GM12878 (cell line): ENCODE results near the gene TUBGCP3. TPM values are rescaled to one million over a fixed set of nuclear protein-coding genes. Genes with fewer than 3 reads are reported as not detected.

ENCODE experiments used
- ATF7 ChIP-seq: fragments of 450-650 bp; IDR thresholded peaks from 2 replicates; pipeline ENCODE4 v1.6.1; 2016; ENCODE audit warnings: low read depth, mild to moderate bottlenecking
- CHD1 ChIP-seq: IDR thresholded peaks from 2 replicates; pipeline ENCODE4 v1.6.1; 2012; ENCODE audit warnings: low read depth, low read length, improper control_type of control experiment
- GABPA ChIP-seq: IDR thresholded peaks from 2 replicates; pipeline ENCODE4 v1.6.1; 2014; ENCODE audit warnings: antibody characterized with exemption, low read depth, mild to moderate bottlenecking, inconsistent platforms
- GATAD2B ChIP-seq: fragments of 450-650 bp; conservative IDR thresholded peaks from 2 replicates; pipeline ENCODE4 v1.6.1; 2017; ENCODE audit warnings: low read depth, mild to moderate bottlenecking, moderate library complexity
- JUND ChIP-seq: IDR thresholded peaks from 2 replicates; pipeline ENCODE4 v1.6.1; 2012; ENCODE audit warnings: low read depth, mild to moderate bottlenecking, low read length, improper control_type of control experiment, moderate library complexity
- POLR2AphosphoS5 ChIP-seq: IDR thresholded peaks from 2 replicates; pipeline ENCODE4 v1.6.1; 2011; ENCODE audit warnings: mild to moderate bottlenecking, low read length, inconsistent platforms
- POU2F2 ChIP-seq: IDR thresholded peaks from 3 replicates; pipeline ENCODE4 v1.6.1; 2011; ENCODE audit warnings: low read depth, mild to moderate bottlenecking, low read length, borderline replicate concordance
- SMAD1 ChIP-seq: fragments of 450-650 bp; IDR thresholded peaks from 2 replicates; pipeline ENCODE4 v1.6.1; 2018; ENCODE audit warnings: mild to moderate bottlenecking, low read depth; ENCODE audit not compliant: partially characterized antibody
- SMAD5 ChIP-seq: IDR thresholded peaks from 2 replicates; pipeline ENCODE4 v1.6.1; 2016; ENCODE audit warnings: antibody characterized with exemption, low read depth
- SRF ChIP-seq, 2 experiments: IDR thresholded peaks; 2 replicates each; pipeline ENCODE4 v1.6.1; 2011; ENCODE audit warnings: low read depth in 2 of 2, low read length in 2 of 2, mild to moderate bottlenecking in 1 of 2, moderate library complexity in 1 of 2
- TARDBP ChIP-seq: IDR thresholded peaks from 2 replicates; pipeline ENCODE4 v1.6.1; 2016; ENCODE audit warnings: borderline replicate concordance
- TCF3 ChIP-seq: IDR thresholded peaks from 2 replicates; pipeline ENCODE4 v1.6.1; 2012; ENCODE audit warnings: low read depth, mild to moderate bottlenecking, low read length, borderline replicate concordance; ENCODE audit not compliant: insufficient read depth
- YBX1 ChIP-seq: fragments of 450-650 bp; IDR thresholded peaks from 2 replicates; pipeline ENCODE4 v1.6.1; 2016; ENCODE audit warnings: antibody characterized with exemption
- ZNF207 ChIP-seq: fragments of 450-650 bp; IDR thresholded peaks from 2 replicates; pipeline ENCODE4 v1.6.1; 2014; ENCODE audit warnings: antibody characterized with exemption, mild to moderate bottlenecking, borderline replicate concordance
- ZSCAN29 ChIP-seq: fragments of 450-650 bp; IDR thresholded peaks from 2 replicates; pipeline ENCODE4 v1.6.1; 2017; ENCODE audit warnings: mild to moderate bottlenecking, moderate library complexity
- polyA plus RNA-seq, 11 experiments: library from polyadenylated mRNA; depleted of rRNA in 4 of 11; unstranded in 6 of 11; stranded (reverse) in 5 of 11; fragments of >200 nt; fragmentation: Nextera tagmentation in 4 of 11; fragmentation: Illumina TruSeq in 1 of 11; extraction: Ambion mirVana in 4 of 11; extraction: Trizol in 1 of 11; gene quantifications; 1 replicate in 1 of 11; 2 replicates in 10 of 11; pipeline versions ENCODE4 v1.2.1 to v1.2.3, GENCODE V29; 2011 to 2016; ENCODE audit warnings: inconsistent platforms in 2 of 11, missing spikeins in 2 of 11, low read depth in 1 of 11
- total RNA-seq, 4 experiments: library from RNA; depleted of rRNA in 3 of 4; stranded (reverse); fragments of >200 nt in 3 of 4; fragmentation: Illumina TruSeq in 1 of 4; extraction: Trizol in 1 of 4; gene quantifications; 2 replicates each; pipeline versions ENCODE4 v1.2.1 to v1.2.3, GENCODE V29; 2013 to 2021
- TF ChIP-seq, protein P1 (sequence below): IDR thresholded peaks from 2 replicates; pipeline ENCODE4 v1.6.1; 2012; ENCODE audit warnings: low read depth, low read length, improper control_type of control experiment
- TF ChIP-seq, protein P2 (sequence below): IDR thresholded peaks from 2 replicates; pipeline ENCODE4 v1.6.1; 2012; ENCODE audit warnings: mild to moderate bottlenecking, low read depth, low read length
- TF ChIP-seq, protein P3 (sequence below): IDR thresholded peaks from 2 replicates; pipeline ENCODE4 v1.6.1; 2012; ENCODE audit warnings: low read length, inconsistent platforms
- TF ChIP-seq, protein P4 (sequence below): fragments of 450-650 bp; conservative IDR thresholded peaks from 2 replicates; pipeline ENCODE4 v1.6.1; 2017; ENCODE audit warnings: mild to moderate bottlenecking, moderate library complexity

TUBGCP3 gene
- total and polyA plus RNA-seq, 10 of the 15 experiments (the other 5 are each of a cell fraction or from before 2014, with no cell fraction given): 4.0 to 34.0 (median 22.6) TPM

DNA sequence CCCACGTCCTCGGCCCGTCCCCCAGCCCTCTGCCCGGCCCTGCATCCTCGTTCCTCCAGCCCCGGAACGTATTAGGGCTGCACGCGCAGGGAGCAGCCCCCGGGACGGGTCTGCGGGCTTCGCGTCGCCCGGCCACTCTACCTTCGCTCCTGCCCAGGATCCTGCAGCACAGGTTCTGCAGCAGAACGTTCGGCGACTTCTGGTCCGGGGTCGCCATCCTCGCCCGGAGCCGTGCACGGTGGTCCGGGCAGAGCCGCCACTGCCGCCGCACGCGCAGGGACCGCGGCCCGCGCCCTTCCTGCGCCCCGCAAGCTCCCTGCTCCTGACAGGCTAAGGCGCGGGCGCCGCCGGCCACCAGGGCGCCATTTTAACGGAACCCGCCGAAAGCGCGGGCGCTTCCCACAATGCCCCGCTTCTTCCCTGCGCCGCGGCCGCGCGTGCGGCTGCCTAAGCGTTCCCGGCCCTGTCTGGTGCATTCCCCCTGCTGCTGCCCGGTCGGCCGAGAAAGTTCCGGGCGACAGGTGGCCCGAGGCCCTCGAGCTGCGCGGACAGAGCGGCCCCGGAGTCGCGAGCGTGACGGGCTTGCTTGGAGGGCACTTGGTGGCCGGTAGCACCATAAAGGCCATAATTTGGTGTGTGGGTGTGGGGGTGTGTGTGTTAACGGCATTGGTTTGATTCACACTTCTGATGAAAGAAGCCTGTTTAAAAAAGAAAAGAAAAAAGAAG is at the start of gene TUBGCP3 (continued):
- TF ChIP-seq SRF (IDR thresholded peaks at IDR 0.05; ENCODE audit: low read depth in 2 of 2, low read length in 2 of 2) (peak in 1 of 2 experiments; percentile 79; a peak in 2 of 4 replicates), SMAD5 (peak; percentile 67; the same call in 1 of the 2 replicates), SMAD1 (no peak), JUND (no peak), POLR2AphosphoS5 (peak; percentile 77), TARDBP (peak; percentile 79; the same call in 1 of the 2 replicates), ATF7 (no peak), POU2F2 (peak; percentile 76; the same call in 2 of the 3 replicates), ZNF207 (no peak; the same call in 1 of the 2 replicates), GABPA (peak; percentile 87), CHD1 (0 out of 2 replicates have a peak, but pooled peaks have one; percentile 62), ZSCAN29 (0 out of 2 replicates have a peak, but pooled peaks have one; percentile 57), YBX1 (no peak), GATAD2B (peak; percentile 92), TCF3 (peak; percentile 90)
- TF ChIP-seq, protein P1, sequence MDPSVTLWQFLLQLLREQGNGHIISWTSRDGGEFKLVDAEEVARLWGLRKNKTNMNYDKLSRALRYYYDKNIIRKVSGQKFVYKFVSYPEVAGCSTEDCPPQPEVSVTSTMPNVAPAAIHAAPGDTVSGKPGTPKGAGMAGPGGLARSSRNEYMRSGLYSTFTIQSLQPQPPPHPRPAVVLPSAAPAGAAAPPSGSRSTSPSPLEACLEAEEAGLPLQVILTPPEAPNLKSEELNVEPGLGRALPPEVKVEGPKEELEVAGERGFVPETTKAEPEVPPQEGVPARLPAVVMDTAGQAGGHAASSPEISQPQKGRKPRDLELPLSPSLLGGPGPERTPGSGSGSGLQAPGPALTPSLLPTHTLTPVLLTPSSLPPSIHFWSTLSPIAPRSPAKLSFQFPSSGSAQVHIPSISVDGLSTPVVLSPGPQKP: peak; percentile 70
- TF ChIP-seq, protein P2, sequence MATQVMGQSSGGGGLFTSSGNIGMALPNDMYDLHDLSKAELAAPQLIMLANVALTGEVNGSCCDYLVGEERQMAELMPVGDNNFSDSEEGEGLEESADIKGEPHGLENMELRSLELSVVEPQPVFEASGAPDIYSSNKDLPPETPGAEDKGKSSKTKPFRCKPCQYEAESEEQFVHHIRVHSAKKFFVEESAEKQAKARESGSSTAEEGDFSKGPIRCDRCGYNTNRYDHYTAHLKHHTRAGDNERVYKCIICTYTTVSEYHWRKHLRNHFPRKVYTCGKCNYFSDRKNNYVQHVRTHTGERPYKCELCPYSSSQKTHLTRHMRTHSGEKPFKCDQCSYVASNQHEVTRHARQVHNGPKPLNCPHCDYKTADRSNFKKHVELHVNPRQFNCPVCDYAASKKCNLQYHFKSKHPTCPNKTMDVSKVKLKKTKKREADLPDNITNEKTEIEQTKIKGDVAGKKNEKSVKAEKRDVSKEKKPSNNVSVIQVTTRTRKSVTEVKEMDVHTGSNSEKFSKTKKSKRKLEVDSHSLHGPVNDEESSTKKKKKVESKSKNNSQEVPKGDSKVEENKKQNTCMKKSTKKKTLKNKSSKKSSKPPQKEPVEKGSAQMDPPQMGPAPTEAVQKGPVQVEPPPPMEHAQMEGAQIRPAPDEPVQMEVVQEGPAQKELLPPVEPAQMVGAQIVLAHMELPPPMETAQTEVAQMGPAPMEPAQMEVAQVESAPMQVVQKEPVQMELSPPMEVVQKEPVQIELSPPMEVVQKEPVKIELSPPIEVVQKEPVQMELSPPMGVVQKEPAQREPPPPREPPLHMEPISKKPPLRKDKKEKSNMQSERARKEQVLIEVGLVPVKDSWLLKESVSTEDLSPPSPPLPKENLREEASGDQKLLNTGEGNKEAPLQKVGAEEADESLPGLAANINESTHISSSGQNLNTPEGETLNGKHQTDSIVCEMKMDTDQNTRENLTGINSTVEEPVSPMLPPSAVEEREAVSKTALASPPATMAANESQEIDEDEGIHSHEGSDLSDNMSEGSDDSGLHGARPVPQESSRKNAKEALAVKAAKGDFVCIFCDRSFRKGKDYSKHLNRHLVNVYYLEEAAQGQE: no peak
- TF ChIP-seq, protein P3, sequence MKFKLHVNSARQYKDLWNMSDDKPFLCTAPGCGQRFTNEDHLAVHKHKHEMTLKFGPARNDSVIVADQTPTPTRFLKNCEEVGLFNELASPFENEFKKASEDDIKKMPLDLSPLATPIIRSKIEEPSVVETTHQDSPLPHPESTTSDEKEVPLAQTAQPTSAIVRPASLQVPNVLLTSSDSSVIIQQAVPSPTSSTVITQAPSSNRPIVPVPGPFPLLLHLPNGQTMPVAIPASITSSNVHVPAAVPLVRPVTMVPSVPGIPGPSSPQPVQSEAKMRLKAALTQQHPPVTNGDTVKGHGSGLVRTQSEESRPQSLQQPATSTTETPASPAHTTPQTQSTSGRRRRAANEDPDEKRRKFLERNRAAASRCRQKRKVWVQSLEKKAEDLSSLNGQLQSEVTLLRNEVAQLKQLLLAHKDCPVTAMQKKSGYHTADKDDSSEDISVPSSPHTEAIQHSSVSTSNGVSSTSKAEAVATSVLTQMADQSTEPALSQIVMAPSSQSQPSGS: no peak
- TF ChIP-seq, protein P4, sequence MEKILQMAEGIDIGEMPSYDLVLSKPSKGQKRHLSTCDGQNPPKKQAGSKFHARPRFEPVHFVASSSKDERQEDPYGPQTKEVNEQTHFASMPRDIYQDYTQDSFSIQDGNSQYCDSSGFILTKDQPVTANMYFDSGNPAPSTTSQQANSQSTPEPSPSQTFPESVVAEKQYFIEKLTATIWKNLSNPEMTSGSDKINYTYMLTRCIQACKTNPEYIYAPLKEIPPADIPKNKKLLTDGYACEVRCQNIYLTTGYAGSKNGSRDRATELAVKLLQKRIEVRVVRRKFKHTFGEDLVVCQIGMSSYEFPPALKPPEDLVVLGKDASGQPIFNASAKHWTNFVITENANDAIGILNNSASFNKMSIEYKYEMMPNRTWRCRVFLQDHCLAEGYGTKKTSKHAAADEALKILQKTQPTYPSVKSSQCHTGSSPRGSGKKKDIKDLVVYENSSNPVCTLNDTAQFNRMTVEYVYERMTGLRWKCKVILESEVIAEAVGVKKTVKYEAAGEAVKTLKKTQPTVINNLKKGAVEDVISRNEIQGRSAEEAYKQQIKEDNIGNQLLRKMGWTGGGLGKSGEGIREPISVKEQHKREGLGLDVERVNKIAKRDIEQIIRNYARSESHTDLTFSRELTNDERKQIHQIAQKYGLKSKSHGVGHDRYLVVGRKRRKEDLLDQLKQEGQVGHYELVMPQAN: peak; percentile 77; the same call in 1 of the 2 replicates
